ENCODE results near the gene THSD4. TPM values are rescaled to one million over a fixed set of nuclear protein-coding genes. Genes with fewer than 3 reads are reported as not detected.

The THSD4 gene
- polyA plus RNA-seq, 2 of the 4 experiments (the other 2 are of a cell fraction), result 15.8 to 40.7 TPM

GRCh38 chr15:71194286-71194685, 79.0 kb downstream of the THSD4 start:
- no peak overlapping the region for H3K4me2 ChIP-seq
- FAIRE-seq (no peak), DNase-seq (ENCODE audit: low read depth in 1 of 2, low spot score in 1 of 2) (no peak), ATAC-seq (no peak)
- no peaks in the 10 kb centered on the region for H3K9me3 ChIP-seq
- H3K4me3 ChIP-seq, result no peak overlapping the region
- no peak for TF ChIP-seq KDM5A (IDR thresholded peaks at IDR 0.05)
- TF ChIP-seq, protein P1, sequence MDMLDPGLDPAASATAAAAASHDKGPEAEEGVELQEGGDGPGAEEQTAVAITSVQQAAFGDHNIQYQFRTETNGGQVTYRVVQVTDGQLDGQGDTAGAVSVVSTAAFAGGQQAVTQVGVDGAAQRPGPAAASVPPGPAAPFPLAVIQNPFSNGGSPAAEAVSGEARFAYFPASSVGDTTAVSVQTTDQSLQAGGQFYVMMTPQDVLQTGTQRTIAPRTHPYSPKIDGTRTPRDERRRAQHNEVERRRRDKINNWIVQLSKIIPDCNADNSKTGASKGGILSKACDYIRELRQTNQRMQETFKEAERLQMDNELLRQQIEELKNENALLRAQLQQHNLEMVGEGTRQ (IDR thresholded peaks at IDR 0.05), result no peak
- 75% methylated on average over 6 of the region's 6 CpGs for WGBS (ENCODE audit: missing lambda C conversion rate)
- ChIA-PET CTCF (interaction anchor here (1.3 to 2.6 kb wide), 3 partner anchors 49 to 246 kb away, joined by 5 to 10 read pairs (median 6); partner anchors contain the start of gene THSD4), POLR2A (no interaction called here)
- H3K27ac ChIP-seq, result peak overlapping the region in 1 of 2 experiments; percentile 5; a peak in 2 of 6 replicates
- H3K4me1 ChIP-seq, result peaks cover 12% of the 10 kb centered on the region

DNA sequence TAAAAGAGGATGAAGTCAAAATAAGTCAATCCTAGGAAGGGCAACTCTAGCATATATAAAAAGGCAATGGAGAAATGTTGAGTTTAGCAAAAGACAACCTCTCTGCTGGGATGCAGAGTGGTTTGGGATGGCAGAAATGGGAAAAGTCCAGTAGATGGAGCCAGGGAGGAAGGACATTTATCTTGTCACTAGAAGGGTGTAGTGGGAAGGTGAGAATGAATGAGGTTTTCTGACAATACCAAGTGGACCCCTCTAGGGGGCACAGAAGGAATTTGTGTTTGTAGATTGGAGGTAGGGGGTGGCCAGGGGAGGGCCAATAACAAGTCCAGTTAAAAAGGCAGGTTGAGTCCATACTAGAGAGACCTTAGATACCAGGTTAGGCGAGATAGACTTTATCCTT, 80.0 kb downstream of the THSD4 start:
- DNase-seq (ENCODE audit: low read depth in 1 of 2, low spot score in 1 of 2) (peak; percentile 60 to 72), ATAC-seq (peak; percentile 36 to 81; a peak in 4 of 6 replicates), FAIRE-seq (peak; percentile 36)
- no peaks in the 10 kb centered on the region for H3K9me3 ChIP-seq
- peaks cover 18% of the 10 kb centered on the region for H3K4me1 ChIP-seq
- 95% methylated on average over 1 of the region's 1 CpG for WGBS (ENCODE audit: missing lambda C conversion rate)
- no peak overlapping the region for H3K4me3 ChIP-seq
- ChIA-PET POLR2A (no interaction called here), CTCF (interaction anchor here (1.0 to 2.6 kb wide), 4 partner anchors 13 to 245 kb away, joined by 3 to 10 read pairs (median 6); no protein-coding TSS in a partner anchor)
- TF ChIP-seq HOXB5 (CRISPR knock-in tag; IDR thresholded peaks at IDR 0.05) (peak; percentile 94), E2F6 (IDR thresholded peaks at IDR 0.05; ENCODE audit: borderline replicate concordance, low read depth) (no peak), RAD21 (conservative IDR thresholded peaks at IDR 0.05 in 1 of 2, IDR thresholded peaks at IDR 0.05 in 1 of 2) (peak; percentile 53 to 70), SMC3 (IDR thresholded peaks at IDR 0.05) (peak; percentile 60)
- TF ChIP-seq, protein P2, sequence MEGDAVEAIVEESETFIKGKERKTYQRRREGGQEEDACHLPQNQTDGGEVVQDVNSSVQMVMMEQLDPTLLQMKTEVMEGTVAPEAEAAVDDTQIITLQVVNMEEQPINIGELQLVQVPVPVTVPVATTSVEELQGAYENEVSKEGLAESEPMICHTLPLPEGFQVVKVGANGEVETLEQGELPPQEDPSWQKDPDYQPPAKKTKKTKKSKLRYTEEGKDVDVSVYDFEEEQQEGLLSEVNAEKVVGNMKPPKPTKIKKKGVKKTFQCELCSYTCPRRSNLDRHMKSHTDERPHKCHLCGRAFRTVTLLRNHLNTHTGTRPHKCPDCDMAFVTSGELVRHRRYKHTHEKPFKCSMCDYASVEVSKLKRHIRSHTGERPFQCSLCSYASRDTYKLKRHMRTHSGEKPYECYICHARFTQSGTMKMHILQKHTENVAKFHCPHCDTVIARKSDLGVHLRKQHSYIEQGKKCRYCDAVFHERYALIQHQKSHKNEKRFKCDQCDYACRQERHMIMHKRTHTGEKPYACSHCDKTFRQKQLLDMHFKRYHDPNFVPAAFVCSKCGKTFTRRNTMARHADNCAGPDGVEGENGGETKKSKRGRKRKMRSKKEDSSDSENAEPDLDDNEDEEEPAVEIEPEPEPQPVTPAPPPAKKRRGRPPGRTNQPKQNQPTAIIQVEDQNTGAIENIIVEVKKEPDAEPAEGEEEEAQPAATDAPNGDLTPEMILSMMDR (IDR thresholded peaks at IDR 0.05), result peak; percentile 51
- H3K4me2 ChIP-seq, result no peak overlapping the region
- peak overlapping the region in 1 of 2 experiments; percentile 54; a peak in 4 of 6 replicates for H3K27ac ChIP-seq

DNA sequence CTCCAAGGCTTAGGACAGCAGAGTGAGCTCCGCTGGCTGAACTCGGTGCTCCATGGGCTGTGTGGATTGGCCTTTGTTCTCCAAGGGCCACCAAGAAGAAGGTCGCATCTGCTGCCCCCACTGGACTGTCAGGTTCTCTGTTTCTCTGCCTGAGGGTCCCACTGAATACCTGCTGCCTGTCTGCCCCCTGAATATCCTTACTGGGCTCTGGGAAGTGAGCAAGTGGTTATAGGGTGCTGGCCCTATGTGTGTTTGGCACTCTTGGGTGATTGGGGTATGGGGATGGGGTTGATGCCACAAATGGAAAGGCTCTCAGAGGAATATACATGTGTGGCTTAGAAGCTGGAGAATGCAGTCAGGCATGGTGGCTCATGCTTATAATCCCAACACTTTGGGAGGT, 82.3 kb downstream of the THSD4 start:
- ChIA-PET POLR2A (no interaction called here), CTCF (interaction anchor here (1.0 to 2.3 kb wide), 4 partner anchors 10 to 82 kb away, joined by 3 to 5 read pairs (median 4); partner anchors contain the start of gene THSD4)
- TF ChIP-seq FOSB (CRISPR knock-in tag; IDR thresholded peaks at IDR 0.05) (no peak), ZC3H11A (IDR thresholded peaks at IDR 0.05) (no peak), CBX8 (IDR thresholded peaks at IDR 0.05) (no peak), SREBF2 (IDR thresholded peaks at IDR 0.05) (no peak), ZNF302 (CRISPR knock-in tag; IDR thresholded peaks at IDR 0.05) (no peak)
- DNase-seq (ENCODE audit: low read depth in 1 of 2, low spot score in 1 of 2), result no peak
- FAIRE-seq, result no peak
- Histone ChIP-seq H3K4me1 (peaks cover 31% of the 10 kb centered on the region), H3K27ac (peak overlapping the region in 1 of 2 experiments; percentile 54; a peak in 1 of 6 replicates), H3K4me2 (no peak overlapping the region), H3K9me3 (no peaks in the 10 kb centered on the region), H3K4me3 (no peak overlapping the region)
- ATAC-seq, result no peak
- WGBS (ENCODE audit: missing lambda C conversion rate), result 89% methylated on average over 3 of the region's 3 CpGs

- WGBS (ENCODE audit: missing lambda C conversion rate), result 74% methylated on average over 3 of the region's 3 CpGs
- no peak for DNase-seq (ENCODE audit: low read depth in 1 of 2, low spot score in 1 of 2)
- Histone ChIP-seq H3K4me1 (peaks cover 33% of the 10 kb centered on the region), H3K4me2 (no peak overlapping the region; the same call in 2 of the 3 replicates), H3K9me3 (no peaks in the 10 kb centered on the region), H3K4me3 (no peak overlapping the region), H3K27ac (peak overlapping the region in 1 of 2 experiments; percentile 3; a peak in 2 of 6 replicates)
- TF ChIP-seq SREBF2 (IDR thresholded peaks at IDR 0.05), result no peak
- TF ChIP-seq EHMT2 (IDR thresholded peaks at IDR 0.05; ENCODE audit: low read depth), result no peak
- TF ChIP-seq CHD2 (IDR thresholded peaks at IDR 0.05; ENCODE audit: low read length, partially characterized antibody), result no peak
- no peak for TF ChIP-seq KDM5A (IDR thresholded peaks at IDR 0.05)
- TF ChIP-seq E2F6 (IDR thresholded peaks at IDR 0.05; ENCODE audit: borderline replicate concordance, low read depth), result no peak
- no peak for TF ChIP-seq KDM1A (IDR thresholded peaks at IDR 0.05; ENCODE audit: low read depth)
- TF ChIP-seq CBX8 (IDR thresholded peaks at IDR 0.05), result no peak
- TF ChIP-seq TFCP2L1 (CRISPR knock-in tag; IDR thresholded peaks at IDR 0.05), result no peak
- TF ChIP-seq HOXB13 (CRISPR knock-in tag; IDR thresholded peaks at IDR 0.05; ENCODE audit: low read depth), result no peak
- no peak for FAIRE-seq
- CTCF ChIA-PET, result interaction anchor here (1.6 kb wide), 1 partner anchor 11 kb away, joined by 5 read pairs; no protein-coding TSS in a partner anchor
- POLR2A ChIA-PET, result no interaction called here
- no peak for ATAC-seq
Observed at GRCh38 chr15:71198846-71199245, 83.6 kb downstream of the THSD4 start.

All from A549 (cell line).